CD4-positive, alpha-beta memory T cell (primary cell): ENCODE measurements around the gene TPO. TPM values are rescaled to one million over a fixed set of nuclear protein-coding genes. Genes with fewer than 3 reads are reported as not detected.

Experiments
- CTCF ChIA-PET: fragments of 350-600 bp; sonication (Branson Sonifier 250); formaldehyde crosslinking; loops from one replicate; lab custom pipeline; 2021; ENCODE audit warnings: inconsistent platforms; ENCODE audit not compliant: partially characterized antibody; lab: Charles Lee
- POLR2A ChIA-PET: fragments of 350-600 bp; sonication (Branson Sonifier 250); formaldehyde crosslinking; loops from one replicate; lab custom pipeline; 2021; ENCODE audit not compliant: partially characterized antibody; lab: Charles Lee
- DNase-seq, 5 donors: peaks; one replicate each; pipeline versions ENCODE4 v3.0.0 to v3.0.0-alpha.2; 2020 to 2022; ENCODE audit warnings: mixed read lengths in 1 of 5
- H3K27ac ChIP-seq: one replicate; pipeline ENCODE4 v1.7.0; 2013; ENCODE audit warnings: low read depth, low read length
- H3K27me3 ChIP-seq: 2 replicates; pipeline ENCODE4 v1.7.0; 2013; ENCODE audit warnings: mild to moderate bottlenecking, low read length, moderate library complexity; ENCODE audit not compliant: insufficient read depth
- H3K36me3 ChIP-seq: 2 replicates; pipeline ENCODE4 v1.7.0; 2013; ENCODE audit warnings: mild to moderate bottlenecking, low read length, moderate library complexity; ENCODE audit not compliant: insufficient read depth
- H3K4me1 ChIP-seq: 2 replicates; pipeline ENCODE4 v1.7.0; 2013; ENCODE audit warnings: mild to moderate bottlenecking, low read length, moderate library complexity; ENCODE audit not compliant: insufficient read depth
- H3K4me3 ChIP-seq, 2 donors: one replicate each; pipeline ENCODE4 v1.7.0; 2013; ENCODE audit warnings: low read length in 2 of 2, mild to moderate bottlenecking in 1 of 2
- H3K9me3 ChIP-seq, 2 donors: one replicate each; pipeline ENCODE4 v1.7.0; 2013; ENCODE audit warnings: low read length in 2 of 2, control low read depth in 1 of 2; ENCODE audit not compliant: control insufficient read depth in 1 of 2
- H3K27ac Mint-ChIP-seq, 7 donors: one replicate each; pipeline ENCODE4 v1.8.0; 2020 to 2021; ENCODE audit warnings: mixed read lengths in 7 of 7, mild to moderate bottlenecking in 6 of 7, inconsistent platforms in 3 of 7, moderate library complexity in 3 of 7
- H3K27me3 Mint-ChIP-seq, 2 donors: one replicate each; pipeline ENCODE4 v1.8.0; 2020 to 2021; ENCODE audit warnings: mixed read lengths in 2 of 2
- H3K36me3 Mint-ChIP-seq, 2 donors: one replicate each; pipeline ENCODE4 v1.8.0; 2020 to 2021; ENCODE audit warnings: mixed read lengths in 2 of 2, inconsistent platforms in 1 of 2, mild to moderate bottlenecking in 1 of 2
- H3K4me1 Mint-ChIP-seq, 4 donors: one replicate each; pipeline ENCODE4 v1.8.0; 2020 to 2021; ENCODE audit warnings: mixed read lengths in 4 of 4, mild to moderate bottlenecking in 1 of 4
- H3K4me3 Mint-ChIP-seq, 8 donors: one replicate each; pipeline ENCODE4 v1.8.0; 2020 to 2021; ENCODE audit warnings: mixed read lengths in 8 of 8, mild to moderate bottlenecking in 7 of 8, moderate library complexity in 6 of 8, inconsistent platforms in 3 of 8
- H3K9me3 Mint-ChIP-seq, 8 donors: one replicate each; pipeline ENCODE4 v1.8.0; 2020 to 2021; ENCODE audit warnings: mixed read lengths in 8 of 8, mild to moderate bottlenecking in 5 of 8, inconsistent platforms in 3 of 8, moderate library complexity in 1 of 8
- intact Hi-C: fragments of 100-400 bp; cut with micrococcal nuclease; formaldehyde crosslinking; loops from one replicate; pipeline ENCODE4 v1.15.1; 2023
- polyA plus RNA-seq, 2 donors: library from polyadenylated mRNA; unstranded; fragments of 300-500 nt; fragmentation: Illumina TruSeq; gene quantifications; one replicate each; pipeline ENCODE4 v1.2.3, GENCODE V29; 2021
- total RNA-seq, 2 experiments: library from RNA; stranded (reverse); gene quantifications; one replicate each; pipeline ENCODE4 v1.2.3, GENCODE V29; 2021

The TPO gene
- total and polyA plus RNA-seq, 4 experiments from 2014 or later: 3.2 to 10.6 TPM; not detected in 2

- intact Hi-C loops: no loop called here
- Histone ChIP-seq H3K36me3 (no peaks in the 10 kb centered on the region), H3K27me3 (no peaks in the 10 kb centered on the region), H3K27ac (no peak overlapping the region), H3K4me1 (no peaks in the 10 kb centered on the region), H3K4me3 (no peak overlapping the region), H3K9me3 (no peaks in the 10 kb centered on the region)
- Mint-ChIP-seq H3K27ac (no peak overlapping the region), H3K36me3 (no peaks in the 10 kb centered on the region), H3K27me3 (peaks cover 0 to 3% of the 10 kb centered on the region in 2 donors), H3K9me3 (peaks cover 0 to 4% (median 0%) of the 10 kb centered on the region in 8 donors), H3K4me3 (no peak overlapping the region), H3K4me1 (no peaks in the 10 kb centered on the region)
- ChIA-PET POLR2A (interaction anchor here (0.6 kb wide), 1 partner anchor 46 kb away, joined by 3 read pairs; no protein-coding TSS in a partner anchor), CTCF (no interaction called here)
- DNase-seq: no peak
These were observed 46.5 kb downstream of the TPO start for GRCh38 chr2:1459727-1460126.

- H3K27ac Mint-ChIP-seq: no peak overlapping the region
These were observed 47.7 kb downstream of the TPO start for GRCh38 chr2:1460851-1461418.

GRCh38 chr2:1461507-1462390 is 48.5 kb downstream of the TPO start:
- Mint-ChIP-seq H3K27me3 (no peaks in the 10 kb centered on the region), H3K4me3 (no peak overlapping the region), H3K36me3 (no peaks in the 10 kb centered on the region), H3K9me3 (no peaks in the 10 kb centered on the region), H3K27ac (peak overlapping the region in 1 of 7 donors; percentile 21), H3K4me1 (peaks cover 0 to 4% (median under 1%) of the 10 kb centered on the region in 4 donors)
- no peaks in the 10 kb centered on the region for H3K9me3 ChIP-seq
- POLR2A ChIA-PET: no interaction called here
- H3K4me3 ChIP-seq: no peak overlapping the region
- no peak for DNase-seq
- H3K27ac ChIP-seq: no peak overlapping the region
- H3K36me3 ChIP-seq: no peaks in the 10 kb centered on the region
- intact Hi-C loops: no loop called here
- no peaks in the 10 kb centered on the region for H3K4me1 ChIP-seq
- CTCF ChIA-PET: no interaction called here
- no peaks in the 10 kb centered on the region for H3K27me3 ChIP-seq

More at GRCh38 chr2:1460851-1461418, 47.7 kb downstream of the TPO start:
- no peak for DNase-seq
- H3K27me3 ChIP-seq: no peaks in the 10 kb centered on the region
- H3K4me1 Mint-ChIP-seq: no peaks in the 10 kb centered on the region
- CTCF ChIA-PET: no interaction called here
- no peaks in the 10 kb centered on the region for H3K36me3 Mint-ChIP-seq
- H3K27ac ChIP-seq: no peak overlapping the region
- no peaks in the 10 kb centered on the region for H3K9me3 ChIP-seq
- POLR2A ChIA-PET: no interaction called here
- H3K36me3 ChIP-seq: no peaks in the 10 kb centered on the region
- no peak overlapping the region for H3K4me3 Mint-ChIP-seq
- H3K4me3 ChIP-seq: no peak overlapping the region
- H3K4me1 ChIP-seq: no peaks in the 10 kb centered on the region
- no peaks in the 10 kb centered on the region for H3K27me3 Mint-ChIP-seq
- no peaks in the 10 kb centered on the region for H3K9me3 Mint-ChIP-seq
- intact Hi-C loops: no loop called here

GRCh38 chr2:1462994-1463393 is 49.7 kb downstream of the TPO start:
- POLR2A ChIA-PET: no interaction called here
- no peak overlapping the region for H3K27ac ChIP-seq
- CTCF ChIA-PET: no interaction called here
- Mint-ChIP-seq H3K27ac (no peak overlapping the region), H3K27me3 (no peaks in the 10 kb centered on the region), H3K9me3 (peaks cover 0 to 2% (median 0%) of the 10 kb centered on the region in 8 donors), H3K4me3 (no peak overlapping the region), H3K36me3 (peaks cover 0 to 1% of the 10 kb centered on the region in 2 donors), H3K4me1 (peaks cover 0 to 7% (median under 1%) of the 10 kb centered on the region in 4 donors)
- no peak overlapping the region for H3K4me3 ChIP-seq
- no peaks in the 10 kb centered on the region for H3K36me3 ChIP-seq
- intact Hi-C loops: no loop called here
- no peak for DNase-seq
- no peaks in the 10 kb centered on the region for H3K27me3 ChIP-seq
- no peaks in the 10 kb centered on the region for H3K9me3 ChIP-seq
- H3K4me1 ChIP-seq: no peaks in the 10 kb centered on the region

- Mint-ChIP-seq H3K27ac (no peak overlapping the region), H3K4me3 (no peak overlapping the region), H3K9me3 (peaks cover 0 to 11% (median 4%) of the 10 kb centered on the region in 8 donors), H3K4me1 (peaks cover 0 to 4% (median 0%) of the 10 kb centered on the region in 4 donors), H3K27me3 (peaks cover 0 to 1% of the 10 kb centered on the region in 2 donors), H3K36me3 (peaks cover 0 to 4% of the 10 kb centered on the region in 2 donors)
- ChIA-PET POLR2A (no interaction called here), CTCF (no interaction called here)
- Histone ChIP-seq H3K27me3 (no peaks in the 10 kb centered on the region), H3K36me3 (no peaks in the 10 kb centered on the region), H3K4me3 (no peak overlapping the region), H3K4me1 (no peaks in the 10 kb centered on the region), H3K27ac (no peak overlapping the region), H3K9me3 (no peaks in the 10 kb centered on the region)
- intact Hi-C loops: no loop called here
- DNase-seq: no peak
These were observed 59.1 kb downstream of the TPO start for GRCh38 chr2:1472350-1472749.

- Histone ChIP-seq H3K27ac (no peak overlapping the region), H3K9me3 (no peaks in the 10 kb centered on the region), H3K27me3 (no peaks in the 10 kb centered on the region), H3K4me1 (no peaks in the 10 kb centered on the region), H3K4me3 (no peak overlapping the region), H3K36me3 (no peaks in the 10 kb centered on the region)
- ChIA-PET CTCF (no interaction called here), POLR2A (no interaction called here)
- no peak for DNase-seq
- H3K4me1 Mint-ChIP-seq: peaks cover 0 to 4% (median under 1%) of the 10 kb centered on the region in 4 donors
- no peaks in the 10 kb centered on the region for H3K36me3 Mint-ChIP-seq
- no peak overlapping the region for H3K27ac Mint-ChIP-seq
- peaks cover 0 to 1% of the 10 kb centered on the region in 2 donors for H3K27me3 Mint-ChIP-seq
- peaks cover 0 to 2% (median 0%) of the 10 kb centered on the region in 8 donors for H3K9me3 Mint-ChIP-seq
- intact Hi-C loops: no loop called here
- H3K4me3 Mint-ChIP-seq: no peak overlapping the region
These were observed 63.4 kb downstream of the TPO start for GRCh38 chr2:1476617-1477195.
